ENCODE results near the gene TNRC6C. TPM values are rescaled to one million over a fixed set of nuclear protein-coding genes. Genes with fewer than 3 reads are reported as not detected.

TNRC6C gene
- total RNA-seq, 1 donor from 2014 or later: 13.1 TPM

GRCh38 chr17:78046923-78047322 lies 88.4 kb downstream of the TNRC6C start:
- H3K4me1 Mint-ChIP-seq (ENCODE audit: unreplicated experiment): peaks cover 20% of the 10 kb centered on the region
- no peak for TF ChIP-seq CTCF (IDR thresholded peaks at IDR 0.05; ENCODE audit: unreplicated experiment)
- no peak overlapping the region for H3K27ac Mint-ChIP-seq (ENCODE audit: unreplicated experiment)
- no peak overlapping the region for H3K4me3 Mint-ChIP-seq (ENCODE audit: unreplicated experiment)
- H3K36me3 Mint-ChIP-seq (ENCODE audit: low read depth, unreplicated experiment): peaks cover 22% of the 10 kb centered on the region
- H3K9me3 Mint-ChIP-seq (ENCODE audit: unreplicated experiment): no peaks in the 10 kb centered on the region
- DNase-seq (ENCODE audit: low spot score): no peak
- peaks cover 4% of the 10 kb centered on the region for H3K27me3 Mint-ChIP-seq (ENCODE audit: unreplicated experiment)

- no peak for DNase-seq (ENCODE audit: low spot score)
- H3K9me3 Mint-ChIP-seq (ENCODE audit: unreplicated experiment): no peaks in the 10 kb centered on the region
- H3K27me3 Mint-ChIP-seq (ENCODE audit: unreplicated experiment): peaks cover 4% of the 10 kb centered on the region
- TF ChIP-seq CTCF (IDR thresholded peaks at IDR 0.05; ENCODE audit: unreplicated experiment): no peak
- peaks cover 22% of the 10 kb centered on the region for H3K36me3 Mint-ChIP-seq (ENCODE audit: low read depth, unreplicated experiment)
- H3K4me1 Mint-ChIP-seq (ENCODE audit: unreplicated experiment): peaks cover 20% of the 10 kb centered on the region
- no peak overlapping the region for H3K4me3 Mint-ChIP-seq (ENCODE audit: unreplicated experiment)
- no peak overlapping the region for H3K27ac Mint-ChIP-seq (ENCODE audit: unreplicated experiment)
These were observed 90.1 kb downstream of the TNRC6C start for GRCh38 chr17:78048346-78049292.

- peaks cover 22% of the 10 kb centered on the region for H3K36me3 Mint-ChIP-seq (ENCODE audit: low read depth, unreplicated experiment)
- peaks cover 4% of the 10 kb centered on the region for H3K27me3 Mint-ChIP-seq (ENCODE audit: unreplicated experiment)
- DNase-seq (ENCODE audit: low spot score): no peak
- no peaks in the 10 kb centered on the region for H3K9me3 Mint-ChIP-seq (ENCODE audit: unreplicated experiment)
- peaks cover 20% of the 10 kb centered on the region for H3K4me1 Mint-ChIP-seq (ENCODE audit: unreplicated experiment)
- H3K27ac Mint-ChIP-seq (ENCODE audit: unreplicated experiment): peak overlapping the region; percentile 76
- H3K4me3 Mint-ChIP-seq (ENCODE audit: unreplicated experiment): peak overlapping the region; percentile 16
- TF ChIP-seq CTCF (IDR thresholded peaks at IDR 0.05; ENCODE audit: unreplicated experiment): no peak
These were observed 91.1 kb downstream of the TNRC6C start for GRCh38 chr17:78049609-78050008.

- no peaks in the 10 kb centered on the region for H3K9me3 Mint-ChIP-seq (ENCODE audit: unreplicated experiment)
These were observed 92.9 kb downstream of the TNRC6C start for GRCh38 chr17:78051186-78051972.

More at GRCh38 chr17:78051186-78051972, 92.9 kb downstream of the TNRC6C start:
- no peak overlapping the region for H3K27ac Mint-ChIP-seq (ENCODE audit: unreplicated experiment)
- TF ChIP-seq CTCF (IDR thresholded peaks at IDR 0.05; ENCODE audit: unreplicated experiment): no peak
- peaks cover 22% of the 10 kb centered on the region for H3K36me3 Mint-ChIP-seq (ENCODE audit: low read depth, unreplicated experiment)
- DNase-seq (ENCODE audit: low spot score): no peak
- H3K27me3 Mint-ChIP-seq (ENCODE audit: unreplicated experiment): peaks cover 4% of the 10 kb centered on the region
- H3K4me1 Mint-ChIP-seq (ENCODE audit: unreplicated experiment): peaks cover 20% of the 10 kb centered on the region
- H3K4me3 Mint-ChIP-seq (ENCODE audit: unreplicated experiment): no peak overlapping the region
